DOHH2 (cell line): ENCODE measurements around the gene DPP3.

Source experiments
- H3F3A ChIP-seq: fragments of 200-600 bp; sonication (generic), shearing (Covaris generic); 2 replicates; pipeline ENCODE4 v1.6.0; 2016; ENCODE audit warnings: antibody characterized with exemption, mild to moderate bottlenecking; ENCODE audit not compliant: control insufficient read depth, insufficient read depth
- H3K27ac ChIP-seq: fragments of 200-600 bp; sonication (generic); 2 replicates; pipeline ENCODE4 v1.5.1; 2014; ENCODE audit warnings: low read depth, mild to moderate bottlenecking, low read length, moderate library complexity
- H3K27me3 ChIP-seq: fragments of 200-600 bp; sonication (generic); 2 replicates; pipeline ENCODE4 v1.6.1; 2014; ENCODE audit warnings: mild to moderate bottlenecking, low read length, mixed read lengths; ENCODE audit not compliant: control insufficient read depth
- H3K36me3 ChIP-seq: fragments of 200-600 bp; sonication (generic); 2 replicates; pipeline ENCODE4 v1.6.1; 2014; ENCODE audit warnings: mild to moderate bottlenecking, low read length, moderate library complexity, mixed read lengths; ENCODE audit not compliant: control insufficient read depth
- H3K4me1 ChIP-seq: fragments of 200-600 bp; sonication (generic); 2 replicates; pipeline ENCODE4 v1.6.1; 2014; ENCODE audit warnings: mild to moderate bottlenecking, low read length, mixed read lengths; ENCODE audit not compliant: control insufficient read depth
- H3K4me2 ChIP-seq: fragments of 200-600 bp; sonication (generic); 2 replicates; pipeline ENCODE4 v1.6.0; 2014; ENCODE audit warnings: mild to moderate bottlenecking, low read length, moderate library complexity
- H3K4me3 ChIP-seq: fragments of 200-600 bp; sonication (generic); 2 replicates; pipeline ENCODE4 v1.5.1; 2014; ENCODE audit warnings: mild to moderate bottlenecking, low read length, mixed read lengths
- H3K79me2 ChIP-seq: fragments of 200-600 bp; sonication (generic); 2 replicates; pipeline ENCODE4 v1.6.1; 2014; ENCODE audit warnings: mild to moderate bottlenecking, low read length, mixed read lengths; ENCODE audit not compliant: control insufficient read depth
- H3K9me2 ChIP-seq: fragments of 200-600 bp; sonication (generic); replicated peaks from 2 replicates; pipeline ENCODE4 v1.6.1; 2014; ENCODE audit warnings: mild to moderate bottlenecking, low read length, mixed read lengths; ENCODE audit not compliant: control insufficient read depth
- H3K9me3 ChIP-seq: fragments of 200-600 bp; sonication (generic); 2 replicates; pipeline ENCODE4 v1.6.1; 2014; ENCODE audit warnings: antibody characterized with exemption, low read length, mixed read lengths; ENCODE audit not compliant: control insufficient read depth, insufficient read depth
- H4K20me1 ChIP-seq: fragments of 200-600 bp; sonication (generic); 2 replicates; pipeline ENCODE4 v1.6.0; 2014; ENCODE audit warnings: low read depth, mild to moderate bottlenecking, antibody characterized with exemption, low read length, moderate library complexity; ENCODE audit not compliant: control insufficient read depth, insufficient read depth
- CTCF ChIP-seq: fragments of 200-600 bp; sonication (generic); IDR thresholded peaks from one replicate; pipeline ENCODE4 v1.5.1; 2014; ENCODE audit warnings: antibody characterized with exemption, mild to moderate bottlenecking, low read depth, low read length; ENCODE audit not compliant: poor library complexity, severe bottlenecking
- EZH2phosphoT487 ChIP-seq: fragments of 200-600 bp; sonication (generic); IDR thresholded peaks from 2 replicates; pipeline ENCODE4 v1.6.1; 2017; ENCODE audit warnings: borderline replicate concordance, mild to moderate bottlenecking, antibody characterized with exemption, low read length, moderate library complexity, mixed read lengths

The DPP3 gene

GRCh38 chr11:66547662-66548009, 67.4 kb downstream of the DPP3 start:
- TF ChIP-seq CTCF (no peak), EZH2phosphoT487 (no peak)
- Histone ChIP-seq H3K36me3 (no peaks in the 10 kb centered on the region; the same call in 1 of the 2 replicates), H3K4me2 (no peak overlapping the region), H3K9me3 (no peaks in the 10 kb centered on the region), H3F3A (peaks cover 4% of the 10 kb centered on the region; the same call in 1 of the 2 replicates), H3K79me2 (peaks cover 6% of the 10 kb centered on the region), H3K4me1 (peaks cover 30% of the 10 kb centered on the region), H3K4me3 (no peak overlapping the region), H3K27me3 (peaks cover 42% of the 10 kb centered on the region), H3K27ac (no peak overlapping the region), H4K20me1 (no peaks in the 10 kb centered on the region), H3K9me2 (no peaks in the 10 kb centered on the region)

- H3K4me1 ChIP-seq, result peaks cover 30% of the 10 kb centered on the region
- no peak overlapping the region for H3K4me3 ChIP-seq
- H3K4me2 ChIP-seq, result no peak overlapping the region
- TF ChIP-seq EZH2phosphoT487 (no peak), CTCF (no peak)
- no peaks in the 10 kb centered on the region for H4K20me1 ChIP-seq
- no peaks in the 10 kb centered on the region; the same call in 1 of the 2 replicates for H3K36me3 ChIP-seq
- peaks cover 42% of the 10 kb centered on the region for H3K27me3 ChIP-seq
- H3K27ac ChIP-seq, result no peak overlapping the region
- H3K9me3 ChIP-seq, result no peaks in the 10 kb centered on the region
- no peaks in the 10 kb centered on the region for H3K9me2 ChIP-seq
- peaks cover 4% of the 10 kb centered on the region; the same call in 1 of the 2 replicates for H3F3A ChIP-seq
- H3K79me2 ChIP-seq, result peaks cover 6% of the 10 kb centered on the region
Observed at GRCh38 chr11:66548041-66548440, 67.8 kb downstream of the DPP3 start.

GRCh38 chr11:66548774-66549630, 68.8 kb downstream of the DPP3 start:
- H3K4me1 ChIP-seq, result peaks cover 24% of the 10 kb centered on the region
- TF ChIP-seq EZH2phosphoT487 (no peak), CTCF (no peak)
- no peak overlapping the region for H3K4me2 ChIP-seq
- no peaks in the 10 kb centered on the region for H3K36me3 ChIP-seq
- H3K9me3 ChIP-seq, result no peaks in the 10 kb centered on the region
- no peaks in the 10 kb centered on the region for H3K9me2 ChIP-seq
- H3K79me2 ChIP-seq, result peaks cover 6% of the 10 kb centered on the region
- peaks cover 4% of the 10 kb centered on the region; the same call in 1 of the 2 replicates for H3F3A ChIP-seq
- H3K27me3 ChIP-seq, result peaks cover 42% of the 10 kb centered on the region
- no peaks in the 10 kb centered on the region for H4K20me1 ChIP-seq
- no peak overlapping the region for H3K27ac ChIP-seq
- H3K4me3 ChIP-seq, result no peak overlapping the region
